Central memory CD8-positive, alpha-beta T cell (primary cell): ENCODE measurements around the gene PRKAG2.

Source experiments
- ATAC-seq: fragments of 150-1000 bp; cut with Tn5 transposase; replicated peaks from 2 replicates; pipeline ENCODE4 v1.10.0; 2022; ENCODE audit warnings: mild to moderate bottlenecking, moderate FRiP score, moderate number of reproducible peaks; ENCODE audit not compliant: poor library complexity, severe bottlenecking; ENCODE audit errors: extremely low read depth
- DNase-seq, 2 donors: peaks; one replicate each; pipeline ENCODE4 v3.0.0; 2021; ENCODE audit warnings: low spot score in 2 of 2
- H3K27ac Mint-ChIP-seq: one replicate; pipeline ENCODE4 v1.8.0; 2022; ENCODE audit warnings: low read depth, mild to moderate bottlenecking, moderate library complexity, mixed read lengths
- H3K27me3 Mint-ChIP-seq: one replicate; pipeline ENCODE4 v1.8.0; 2022; ENCODE audit warnings: mixed read lengths
- H3K36me3 Mint-ChIP-seq: one replicate; pipeline ENCODE4 v1.8.0; 2022; ENCODE audit warnings: mild to moderate bottlenecking, moderate library complexity, mixed read lengths; ENCODE audit not compliant: insufficient read depth
- H3K4me1 Mint-ChIP-seq: one replicate; pipeline ENCODE4 v1.8.0; 2022; ENCODE audit warnings: mixed read lengths
- H3K4me3 Mint-ChIP-seq: one replicate; pipeline ENCODE4 v1.8.0; 2022; ENCODE audit warnings: mild to moderate bottlenecking, moderate library complexity, mixed read lengths
- H3K9me3 Mint-ChIP-seq: one replicate; pipeline ENCODE4 v1.8.0; 2022; ENCODE audit warnings: mixed read lengths

The PRKAG2 gene

GRCh38 chr7:151825721-151826120 lies 51.2 kb downstream of the PRKAG2 start:
- no peak for ATAC-seq
- DNase-seq, result no peak
- peaks cover 4% of the 10 kb centered on the region for H3K36me3 Mint-ChIP-seq
- no peak overlapping the region for H3K27ac Mint-ChIP-seq
- H3K27me3 Mint-ChIP-seq, result no peaks in the 10 kb centered on the region
- H3K9me3 Mint-ChIP-seq, result no peaks in the 10 kb centered on the region
- no peak overlapping the region for H3K4me3 Mint-ChIP-seq
- peaks cover 16% of the 10 kb centered on the region for H3K4me1 Mint-ChIP-seq

GRCh38 chr7:151824373-151824933 lies 52.5 kb downstream of the PRKAG2 start:
- DNase-seq, result no peak
- H3K27me3 Mint-ChIP-seq, result no peaks in the 10 kb centered on the region
- ATAC-seq, result no peak
- no peak overlapping the region for H3K27ac Mint-ChIP-seq
- no peaks in the 10 kb centered on the region for H3K9me3 Mint-ChIP-seq
- H3K4me1 Mint-ChIP-seq, result peaks cover 17% of the 10 kb centered on the region
- H3K4me3 Mint-ChIP-seq, result no peak overlapping the region
- peaks cover 4% of the 10 kb centered on the region for H3K36me3 Mint-ChIP-seq

GRCh38 chr7:151823566-151824372 lies 53.1 kb downstream of the PRKAG2 start:
- no peak overlapping the region for H3K4me3 Mint-ChIP-seq
- no peak overlapping the region for H3K27ac Mint-ChIP-seq
- H3K27me3 Mint-ChIP-seq, result no peaks in the 10 kb centered on the region
- DNase-seq (no peak), ATAC-seq (no peak)
- H3K36me3 Mint-ChIP-seq, result peaks cover 4% of the 10 kb centered on the region
- H3K9me3 Mint-ChIP-seq, result no peaks in the 10 kb centered on the region
- peaks cover 10% of the 10 kb centered on the region for H3K4me1 Mint-ChIP-seq

GRCh38 chr7:151822541-151823181 lies 54.3 kb downstream of the PRKAG2 start:
- H3K4me1 Mint-ChIP-seq, result peaks cover 12% of the 10 kb centered on the region
- H3K4me3 Mint-ChIP-seq, result no peak overlapping the region
- H3K27ac Mint-ChIP-seq, result no peak overlapping the region
- ATAC-seq (no peak), DNase-seq (no peak)
- H3K27me3 Mint-ChIP-seq, result no peaks in the 10 kb centered on the region
- no peaks in the 10 kb centered on the region for H3K9me3 Mint-ChIP-seq
- H3K36me3 Mint-ChIP-seq, result peaks cover 3% of the 10 kb centered on the region

GRCh38 chr7:151821806-151822540 lies 54.9 kb downstream of the PRKAG2 start:
- no peak for DNase-seq
- no peaks in the 10 kb centered on the region for H3K27me3 Mint-ChIP-seq
- peaks cover 3% of the 10 kb centered on the region for H3K36me3 Mint-ChIP-seq
- H3K9me3 Mint-ChIP-seq, result no peaks in the 10 kb centered on the region
- ATAC-seq, result no peak
- H3K4me3 Mint-ChIP-seq, result no peak overlapping the region
- no peak overlapping the region for H3K27ac Mint-ChIP-seq
- H3K4me1 Mint-ChIP-seq, result peaks cover 19% of the 10 kb centered on the region

GRCh38 chr7:151821226-151821625 lies 55.7 kb downstream of the PRKAG2 start:
- peaks cover 20% of the 10 kb centered on the region for H3K4me1 Mint-ChIP-seq
- no peak for ATAC-seq
- peaks cover 3% of the 10 kb centered on the region for H3K36me3 Mint-ChIP-seq
- no peaks in the 10 kb centered on the region for H3K9me3 Mint-ChIP-seq
- no peak overlapping the region for H3K27ac Mint-ChIP-seq
- H3K4me3 Mint-ChIP-seq, result no peak overlapping the region
- no peaks in the 10 kb centered on the region for H3K27me3 Mint-ChIP-seq
- no peak for DNase-seq

- H3K4me3 Mint-ChIP-seq, result no peak overlapping the region
- H3K27me3 Mint-ChIP-seq, result no peaks in the 10 kb centered on the region
- no peaks in the 10 kb centered on the region for H3K9me3 Mint-ChIP-seq
- no peak overlapping the region for H3K27ac Mint-ChIP-seq
- peaks cover 22% of the 10 kb centered on the region for H3K4me1 Mint-ChIP-seq
- no peak for ATAC-seq
- no peak for DNase-seq
- H3K36me3 Mint-ChIP-seq, result peaks cover 3% of the 10 kb centered on the region
These were observed 56.3 kb downstream of the PRKAG2 start for GRCh38 chr7:151820491-151821105.

GRCh38 chr7:151819866-151820265 lies 57.0 kb downstream of the PRKAG2 start:
- H3K4me3 Mint-ChIP-seq, result no peak overlapping the region
- ATAC-seq (no peak), DNase-seq (no peak)
- H3K9me3 Mint-ChIP-seq, result no peaks in the 10 kb centered on the region
- no peaks in the 10 kb centered on the region for H3K27me3 Mint-ChIP-seq
- peaks cover 29% of the 10 kb centered on the region for H3K4me1 Mint-ChIP-seq
- H3K27ac Mint-ChIP-seq, result no peak overlapping the region
- peaks cover 3% of the 10 kb centered on the region for H3K36me3 Mint-ChIP-seq

GRCh38 chr7:151818674-151819519 lies 58.0 kb downstream of the PRKAG2 start:
- H3K27me3 Mint-ChIP-seq, result no peaks in the 10 kb centered on the region
- ATAC-seq (no peak), DNase-seq (no peak)
- peaks cover 31% of the 10 kb centered on the region for H3K4me1 Mint-ChIP-seq
- peaks cover 3% of the 10 kb centered on the region for H3K36me3 Mint-ChIP-seq
- H3K4me3 Mint-ChIP-seq, result no peak overlapping the region
- H3K27ac Mint-ChIP-seq, result no peak overlapping the region
- H3K9me3 Mint-ChIP-seq, result no peaks in the 10 kb centered on the region

GRCh38 chr7:151817981-151818673 lies 58.8 kb downstream of the PRKAG2 start:
- H3K27me3 Mint-ChIP-seq, result no peaks in the 10 kb centered on the region
- DNase-seq, result no peak
- peaks cover 39% of the 10 kb centered on the region for H3K4me1 Mint-ChIP-seq
- no peak overlapping the region for H3K27ac Mint-ChIP-seq
- no peak overlapping the region for H3K4me3 Mint-ChIP-seq
- H3K36me3 Mint-ChIP-seq, result peaks cover 3% of the 10 kb centered on the region
- no peak for ATAC-seq
- no peaks in the 10 kb centered on the region for H3K9me3 Mint-ChIP-seq

- peaks cover 42% of the 10 kb centered on the region for H3K4me1 Mint-ChIP-seq
- H3K9me3 Mint-ChIP-seq, result no peaks in the 10 kb centered on the region
- ATAC-seq (no peak), DNase-seq (no peak)
- peaks cover 3% of the 10 kb centered on the region for H3K36me3 Mint-ChIP-seq
- no peaks in the 10 kb centered on the region for H3K27me3 Mint-ChIP-seq
- H3K4me3 Mint-ChIP-seq, result no peak overlapping the region
- H3K27ac Mint-ChIP-seq, result peak overlapping the region; percentile 23
These were observed 59.6 kb downstream of the PRKAG2 start for GRCh38 chr7:151817315-151817690.
